ENCODE data around the gene WDR48.

DNA sequence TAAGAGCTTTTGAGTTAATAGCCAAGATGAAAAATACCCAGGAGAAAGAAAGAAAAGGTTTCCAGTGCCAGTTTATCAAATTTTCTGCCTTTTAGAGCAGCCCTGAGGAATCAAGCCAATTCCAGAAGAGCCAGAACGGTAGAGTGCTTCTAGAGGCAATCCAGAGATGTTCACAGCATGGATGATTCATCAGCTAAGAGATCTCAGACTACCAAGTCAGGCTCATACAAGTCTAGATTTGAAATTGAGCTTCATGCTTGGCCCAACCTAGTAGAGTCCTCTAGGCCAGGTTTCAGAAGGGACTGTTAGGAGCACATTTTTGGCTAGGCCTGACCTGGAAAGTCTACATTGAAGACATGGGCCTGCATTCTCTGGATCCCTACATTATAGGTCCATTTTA is 15.5 kb downstream of the WDR48 start:
- TF ChIP-seq, protein P1, sequence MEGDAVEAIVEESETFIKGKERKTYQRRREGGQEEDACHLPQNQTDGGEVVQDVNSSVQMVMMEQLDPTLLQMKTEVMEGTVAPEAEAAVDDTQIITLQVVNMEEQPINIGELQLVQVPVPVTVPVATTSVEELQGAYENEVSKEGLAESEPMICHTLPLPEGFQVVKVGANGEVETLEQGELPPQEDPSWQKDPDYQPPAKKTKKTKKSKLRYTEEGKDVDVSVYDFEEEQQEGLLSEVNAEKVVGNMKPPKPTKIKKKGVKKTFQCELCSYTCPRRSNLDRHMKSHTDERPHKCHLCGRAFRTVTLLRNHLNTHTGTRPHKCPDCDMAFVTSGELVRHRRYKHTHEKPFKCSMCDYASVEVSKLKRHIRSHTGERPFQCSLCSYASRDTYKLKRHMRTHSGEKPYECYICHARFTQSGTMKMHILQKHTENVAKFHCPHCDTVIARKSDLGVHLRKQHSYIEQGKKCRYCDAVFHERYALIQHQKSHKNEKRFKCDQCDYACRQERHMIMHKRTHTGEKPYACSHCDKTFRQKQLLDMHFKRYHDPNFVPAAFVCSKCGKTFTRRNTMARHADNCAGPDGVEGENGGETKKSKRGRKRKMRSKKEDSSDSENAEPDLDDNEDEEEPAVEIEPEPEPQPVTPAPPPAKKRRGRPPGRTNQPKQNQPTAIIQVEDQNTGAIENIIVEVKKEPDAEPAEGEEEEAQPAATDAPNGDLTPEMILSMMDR (IDR thresholded peaks at IDR 0.05): no peak
- no peak for TF ChIP-seq POLR2A (IDR thresholded peaks at IDR 0.05)
